Endothelial cell of umbilical vein (primary cell): Measurements from ENCODE around the gene MOB1B. TPM values are rescaled to one million over a fixed set of nuclear protein-coding genes. Genes with fewer than 3 reads are reported as not detected.
A peak's percentile ranks its signal among the peaks of the same experiment; 100 is the strongest.

Source experiments
- BruUV-seq: library from RNA; stranded (reverse); fragments of 400-500 nt; replicated peaks from 2 replicates; lab custom pipeline; 2021; lab: Mats Ljungman, UMichigan
- CTCF ChIA-PET: fragments of 300-600, 350-600 bp; sonication (Branson Sonifier 250); formaldehyde crosslinking; loops from one replicate; lab custom pipeline; 2021; ENCODE audit warnings: antibody characterized with exemption, inconsistent platforms; lab: Charles Lee
- POLR2A ChIA-PET: fragments of 300-600, 350-600 bp; sonication (Branson Sonifier 250); formaldehyde crosslinking; loops from one replicate; lab custom pipeline; 2021; ENCODE audit warnings: antibody characterized with exemption, inconsistent platforms; lab: Charles Lee
- DNase-seq: peaks from one replicate; pipeline ENCODE4 v3.0.0-alpha.2; 2011; ENCODE audit warnings: low read depth, low spot score
- FAIRE-seq: peaks from 2 replicates; lab custom pipeline; 2011; peaks lifted over from hg19 to GRCh38; lab: Jason Lieb, UNC
- H2AFZ ChIP-seq: 2 replicates; pipeline ENCODE4 v1.6.0; 2012; ENCODE audit warnings: low read depth, low read length, control low read depth, inconsistent platforms
- H3K27ac ChIP-seq: 2 replicates; pipeline ENCODE4 v1.5.1; 2011; ENCODE audit warnings: low read depth, mild to moderate bottlenecking, control low read depth, low read length, moderate library complexity; ENCODE audit not compliant: insufficient read depth
- H3K27me3 ChIP-seq, 2 experiments: 2 replicates each; pipeline versions ENCODE4 v1.6.0 to v1.6.1; 2011; ENCODE audit warnings: low read length in 2 of 2, mixed read lengths in 1 of 2; ENCODE audit not compliant: control insufficient read depth in 2 of 2, insufficient read depth in 2 of 2
- H3K36me3 ChIP-seq, 2 experiments: 2 replicates in 1 of 2; 3 replicates in 1 of 2; pipeline ENCODE4 v1.5.1; 2011; ENCODE audit warnings: low read length in 2 of 2, mild to moderate bottlenecking in 1 of 2, moderate library complexity in 1 of 2; ENCODE audit not compliant: control insufficient read depth in 2 of 2, insufficient read depth in 2 of 2; ENCODE audit errors: extremely low read depth in 1 of 2
- H3K4me1 ChIP-seq: 3 replicates; pipeline ENCODE4 v1.5.1; 2011; ENCODE audit warnings: mild to moderate bottlenecking, low read length; ENCODE audit not compliant: control insufficient read depth, insufficient read depth; ENCODE audit errors: extremely low read depth
- H3K4me2 ChIP-seq: 2 replicates; pipeline ENCODE4 v1.6.1; 2011; ENCODE audit warnings: low read length, control low read depth, mixed read lengths; ENCODE audit not compliant: insufficient read depth
- H3K4me3 ChIP-seq, 3 experiments: fragments of 200-600 bp in 1 of 3; sonication (generic), shearing (Covaris generic) in 1 of 3; replicated peaks in 1 of 3; 2 replicates each; pipeline ENCODE4 v1.5.1; 2011 to 2016; ENCODE audit warnings: control low read depth in 3 of 3, low read length in 3 of 3, mild to moderate bottlenecking in 2 of 3, inconsistent platforms in 1 of 3, low read depth in 1 of 3, moderate library complexity in 1 of 3; ENCODE audit not compliant: insufficient read depth in 1 of 3
- H3K79me2 ChIP-seq: 2 replicates; pipeline ENCODE4 v1.6.0; 2012; ENCODE audit warnings: low read length, inconsistent platforms; ENCODE audit not compliant: control insufficient read depth, insufficient read depth
- H3K9ac ChIP-seq: replicated peaks from 2 replicates; pipeline ENCODE3; 2011; ENCODE audit warnings: low read length, control low read depth; ENCODE audit not compliant: insufficient read depth; ENCODE audit errors: extremely low read depth
- H3K9me1 ChIP-seq: replicated peaks from 3 replicates; pipeline ENCODE4 v1.6.0; 2011; ENCODE audit warnings: mild to moderate bottlenecking, low read length; ENCODE audit not compliant: control insufficient read depth, insufficient read depth; ENCODE audit errors: extremely low read depth
- H3K9me3 ChIP-seq: replicated peaks from 2 replicates; pipeline ENCODE4 v1.5.1; 2012; ENCODE audit warnings: low read length, inconsistent platforms; ENCODE audit not compliant: control insufficient read depth, insufficient read depth
- H4K20me1 ChIP-seq: replicated peaks from 2 replicates; pipeline ENCODE3; 2011; ENCODE audit warnings: mild to moderate bottlenecking, low read length; ENCODE audit not compliant: control insufficient read depth, insufficient read depth; ENCODE audit errors: extremely low read depth
- CTCF ChIP-seq, 2 donors: IDR thresholded peaks; 1 replicate in 1 of 2; 2 replicates in 1 of 2; pipeline ENCODE4 v1.5.1; 2011; ENCODE audit warnings: low read length in 2 of 2, mild to moderate bottlenecking in 2 of 2, moderate library complexity in 2 of 2, control low read depth in 1 of 2, inconsistent platforms in 1 of 2, low read depth in 1 of 2; ENCODE audit not compliant: insufficient read depth in 1 of 2; ENCODE audit errors: extremely low read depth in 1 of 2
- EZH2 ChIP-seq: IDR thresholded peaks from 2 replicates; pipeline ENCODE4 v1.6.1; 2012; ENCODE audit warnings: borderline replicate concordance, low read depth, mild to moderate bottlenecking, moderate library complexity, low read length, inconsistent platforms; ENCODE audit not compliant: severe bottlenecking
- FOS ChIP-seq: IDR thresholded peaks from 2 replicates; pipeline ENCODE4 v1.6.1; 2011; ENCODE audit warnings: mild to moderate bottlenecking, low read length, moderate library complexity, borderline replicate concordance; ENCODE audit not compliant: insufficient read depth
- GATA2 ChIP-seq: IDR thresholded peaks from 2 replicates; pipeline ENCODE4 v1.7.0; 2011; ENCODE audit warnings: low read depth, mild to moderate bottlenecking, moderate library complexity, mixed read lengths, low read length; ENCODE audit not compliant: insufficient read length, insufficient read depth
- JUN ChIP-seq: IDR thresholded peaks from 2 replicates; pipeline ENCODE4 v1.6.1; 2011; ENCODE audit warnings: borderline replicate concordance, low read depth; ENCODE audit not compliant: insufficient read length, insufficient read depth
- MYC ChIP-seq: IDR thresholded peaks from one replicate; pipeline ENCODE4 v1.6.1; 2011; ENCODE audit warnings: mild to moderate bottlenecking, low read depth, low read length
- POLR2A ChIP-seq: IDR thresholded peaks from 2 replicates; pipeline ENCODE4 v1.6.1; 2012; ENCODE audit warnings: low read depth, mild to moderate bottlenecking, control low read depth, low read length
- POLR2AphosphoS5 ChIP-seq: IDR thresholded peaks from 2 replicates; pipeline ENCODE4 v1.6.1; 2012; ENCODE audit warnings: low read depth, mild to moderate bottlenecking, control low read depth, low read length, moderate library complexity; ENCODE audit not compliant: insufficient read depth
- dilution Hi-C: fragments of 300-500 bp; cut with MboI; formaldehyde crosslinking; loops from one replicate; pipeline ENCODE4 v1.15.0; 2019; ENCODE audit warnings: low sequenced_read_pairs; ENCODE audit not compliant: extremely low pct_ligation_motif_present
- intact Hi-C: fragments of 100-400 bp; cut with micrococcal nuclease; formaldehyde crosslinking; loops from one replicate; pipeline ENCODE4 v1.10.0; 2022
- polyA plus RNA-seq, 4 experiments: library from polyadenylated mRNA; depleted of rRNA in 3 of 4; stranded (reverse) in 3 of 4; unstranded in 1 of 4; fragments of >200 nt; gene quantifications; 2 replicates each; pipeline versions ENCODE4 v1.2.1 to v1.2.3, GENCODE V29; 2011 to 2012; ENCODE audit warnings: missing spikeins in 1 of 4
- total RNA-seq: library from RNA; stranded (reverse); gene quantifications from 2 replicates; pipeline ENCODE4 v1.2.3, GENCODE V29; 2021
- TF ChIP-seq, protein P1 (sequence below): IDR thresholded peaks from 2 replicates; pipeline ENCODE4 v1.6.1; 2011; ENCODE audit not compliant: insufficient read depth, insufficient read length

MOB1B gene
- total and polyA plus RNA-seq, 2 donors (not counting 3 experiments of a cell fraction or from before 2014, with no cell fraction given) = 4.3 to 23.9 TPM

- peak overlapping the region; percentile 64 to 99 (median 96) for H3K4me3 ChIP-seq
- ChIA-PET POLR2A (interaction anchor here (1.1 to 1.2 kb wide), 2 partner anchors 64 to 197 kb away, joined by 3 to 5 read pairs; partner anchors contain the start of gene GRSF1), CTCF (interaction anchor here (0.7 to 1.7 kb wide), 5 partner anchors 18 to 123 kb away, joined by 3 to 13 read pairs (median 3); no protein-coding TSS in a partner anchor)
- H3K9me1 ChIP-seq = no peaks in the 10 kb centered on the region
- H3K27me3 ChIP-seq = no peaks in the 10 kb centered on the region
- FAIRE-seq = peak; percentile 62
- H3K4me2 ChIP-seq = peak overlapping the region; percentile 100
- dilution Hi-C loops (no loop called here), intact Hi-C loops (loop anchor here (1.0 to 5.0 kb wide), 5 partner anchors 63 to 214 kb away; partner anchors contain the start of genes DCK, GRSF1 and UTP3)
- H3K36me3 ChIP-seq = peaks cover 0 to 2% of the 10 kb centered on the region in 2 experiments
- H3K27ac ChIP-seq = peak overlapping the region; percentile 71
- H3K9me3 ChIP-seq = no peaks in the 10 kb centered on the region
- no peaks in the 10 kb centered on the region for H4K20me1 ChIP-seq
- TF ChIP-seq GATA2 (no peak), FOS (no peak), POLR2A (no peak), POLR2AphosphoS5 (no peak), EZH2 (no peak), MYC (no peak), CTCF (IDR thresholded peaks at IDR 0.05; ENCODE audit: extremely low read depth in 1 of 2, insufficient read depth in 1 of 2, low read depth in 1 of 2, low read length in 2 of 2) (no peak), JUN (no peak)
- TF ChIP-seq, protein P1, sequence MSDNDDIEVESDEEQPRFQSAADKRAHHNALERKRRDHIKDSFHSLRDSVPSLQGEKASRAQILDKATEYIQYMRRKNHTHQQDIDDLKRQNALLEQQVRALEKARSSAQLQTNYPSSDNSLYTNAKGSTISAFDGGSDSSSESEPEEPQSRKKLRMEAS = no peak
- H3K79me2 ChIP-seq = peaks cover 48% of the 10 kb centered on the region
- peak; percentile 54 for DNase-seq
- H2AFZ ChIP-seq = peak overlapping the region; percentile 99
- H3K9ac ChIP-seq = peak overlapping the region; percentile 90
- BruUV-seq = TSS peak; percentile 50
- peaks cover 14% of the 10 kb centered on the region for H3K4me1 ChIP-seq
Observed at GRCh38 chr4:70902577-70903290, 565 bp downstream of the MOB1B start.
